MM.1S (cell line): ENCODE data around the gene MAT1A.
"Not testable (repeated sequence)": the region's sequence is repeated elsewhere in the genome, so short reads cannot be mapped to it uniquely, and the experiment has no call there.

Experiments
- DNase-seq: peaks from one replicate; pipeline ENCODE4 v3.0.0-alpha.2; 2015
- H2AFZ ChIP-seq: fragments of 300-600 bp; sonication (generic); 2 replicates; pipeline ENCODE4 v1.6.0; 2016; ENCODE audit warnings: antibody characterized with exemption, low read length
- H3F3A ChIP-seq: fragments of 300-600 bp; sonication (generic); 2 replicates; pipeline ENCODE4 v1.6.1; 2016; ENCODE audit warnings: mild to moderate bottlenecking, antibody characterized with exemption, low read length, moderate library complexity, mixed read lengths; ENCODE audit not compliant: insufficient read depth
- H3K27ac ChIP-seq: fragments of 300-600 bp; sonication (generic); 2 replicates; pipeline ENCODE4 v1.5.1; 2016; ENCODE audit warnings: mild to moderate bottlenecking, low read length
- H3K27me3 ChIP-seq: fragments of 300-600 bp; sonication (generic); replicated peaks from 2 replicates; pipeline ENCODE4 v1.6.0; 2016; ENCODE audit warnings: low read length; ENCODE audit not compliant: insufficient read depth
- H3K36me3 ChIP-seq: fragments of 300-600 bp; sonication (generic); replicated peaks from 2 replicates; pipeline ENCODE4 v1.6.1; 2016; ENCODE audit warnings: mild to moderate bottlenecking, low read length, mixed read lengths; ENCODE audit not compliant: insufficient read depth
- H3K4me1 ChIP-seq: fragments of 300-600 bp; sonication (generic); 2 replicates; pipeline ENCODE4 v1.6.1; 2016; ENCODE audit warnings: low read length, mixed read lengths
- H3K4me2 ChIP-seq: fragments of 300-600 bp; sonication (generic); 2 replicates; pipeline ENCODE4 v1.6.0; 2016; ENCODE audit warnings: low read depth, low read length
- H3K4me3 ChIP-seq: fragments of 300-600 bp; sonication (generic); 2 replicates; pipeline ENCODE4 v1.5.1; 2016; ENCODE audit warnings: low read length, mixed read lengths
- H3K79me2 ChIP-seq: fragments of 300-600 bp; sonication (generic); 2 replicates; pipeline ENCODE4 v1.6.1; 2016; ENCODE audit warnings: mixed run types, low read length, mixed read lengths
- H3K9ac ChIP-seq: fragments of 300-600 bp; sonication (generic); 2 replicates; pipeline ENCODE4 v1.6.1; 2016; ENCODE audit warnings: low read length, mixed read lengths
- H3K9me2 ChIP-seq: fragments of 300-600 bp; sonication (generic); replicated peaks from 2 replicates; pipeline ENCODE4 v1.6.1; 2016; ENCODE audit warnings: mild to moderate bottlenecking, low read length, mixed read lengths; ENCODE audit not compliant: insufficient read depth
- H3K9me3 ChIP-seq: fragments of 300-600 bp; sonication (generic); replicated peaks from 2 replicates; pipeline ENCODE4 v1.6.1; 2016; ENCODE audit warnings: mild to moderate bottlenecking, low read length, mixed read lengths; ENCODE audit not compliant: insufficient read depth
- H4K20me1 ChIP-seq: fragments of 300-600 bp; sonication (generic); 2 replicates; pipeline ENCODE4 v1.6.1; 2016; ENCODE audit warnings: mild to moderate bottlenecking, low read length, moderate library complexity, mixed read lengths; ENCODE audit not compliant: insufficient read depth
- CTCF ChIP-seq: fragments of 300-600 bp; sonication (generic); IDR thresholded peaks from 2 replicates; pipeline ENCODE4 v1.5.1; 2016; ENCODE audit warnings: antibody characterized with exemption, low read length, mixed read lengths
- EZH2 ChIP-seq: fragments of 300-600 bp; sonication (generic); optimal IDR thresholded peaks from 2 replicates; pipeline ENCODE3; 2017; ENCODE audit warnings: low read depth, mild to moderate bottlenecking, antibody characterized with exemption, low read length, mixed read lengths
- EZH2phosphoT487 ChIP-seq: fragments of 300-600 bp; sonication (generic); IDR thresholded peaks from 2 replicates; pipeline ENCODE4 v1.6.1; 2018; ENCODE audit warnings: antibody characterized with exemption, low read length

MAT1A gene

GRCh38 chr10:80260295-80261243, 28.9 kb downstream of the MAT1A start:
- H3F3A ChIP-seq: no peaks in the 10 kb centered on the region
- H3K36me3 ChIP-seq: no peaks in the 10 kb centered on the region
- H3K27me3 ChIP-seq: no peaks in the 10 kb centered on the region; the same call in 1 of the 2 replicates
- no peak overlapping the region for H3K27ac ChIP-seq
- peak; percentile 16 for DNase-seq
- no peaks in the 10 kb centered on the region for H3K79me2 ChIP-seq
- no peaks in the 10 kb centered on the region for H3K9me3 ChIP-seq
- H3K4me1 ChIP-seq: no peaks in the 10 kb centered on the region
- H3K9me2 ChIP-seq: no peaks in the 10 kb centered on the region
- no peak overlapping the region for H2AFZ ChIP-seq
- H3K4me3 ChIP-seq: no peak overlapping the region
- no peak overlapping the region for H3K4me2 ChIP-seq
- TF ChIP-seq CTCF (peak; percentile 89), EZH2 (no peak)
- no peaks in the 10 kb centered on the region for H4K20me1 ChIP-seq
- H3K9ac ChIP-seq: no peak overlapping the region

GRCh38 chr10:80259405-80259871, 30.0 kb downstream of the MAT1A start:
- Histone ChIP-seq H3K4me3 (no peak overlapping the region), H3K4me2 (no peak overlapping the region), H3K27me3 (no peaks in the 10 kb centered on the region), H3K79me2 (no peaks in the 10 kb centered on the region), H3K27ac (no peak overlapping the region), H2AFZ (no peak overlapping the region), H3K36me3 (no peaks in the 10 kb centered on the region), H3K9me2 (no peaks in the 10 kb centered on the region), H3K9me3 (no peaks in the 10 kb centered on the region), H3K9ac (no peak overlapping the region), H3F3A (no peaks in the 10 kb centered on the region), H3K4me1 (no peaks in the 10 kb centered on the region), H4K20me1 (no peaks in the 10 kb centered on the region)
- no peak for DNase-seq
- TF ChIP-seq EZH2: no peak
- no peak for TF ChIP-seq EZH2phosphoT487
- no peak for TF ChIP-seq CTCF

GRCh38 chr10:80256798-80257197, 32.7 kb downstream of the MAT1A start:
- not testable (repeated sequence) for H3K9me2 ChIP-seq, H3K27ac ChIP-seq, H3K9me3 ChIP-seq, H3K4me3 ChIP-seq, H3K4me2 ChIP-seq, H4K20me1 ChIP-seq, H3K79me2 ChIP-seq, H3K36me3 ChIP-seq, H3K9ac ChIP-seq, H3F3A ChIP-seq, H2AFZ ChIP-seq, DNase-seq, H3K27me3 ChIP-seq
- TF ChIP-seq CTCF: peak; percentile 34
- H3K4me1 ChIP-seq: peaks cover 17% of the 10 kb centered on the region

- H4K20me1 ChIP-seq, H3K27ac ChIP-seq, H2AFZ ChIP-seq, H3F3A ChIP-seq, H3K4me2 ChIP-seq, H3K79me2 ChIP-seq, H3K27me3 ChIP-seq, DNase-seq, H3K36me3 ChIP-seq, H3K9me3 ChIP-seq, H3K9me2 ChIP-seq, H3K4me3 ChIP-seq, H3K9ac ChIP-seq: not testable (repeated sequence)
- peaks cover 17% of the 10 kb centered on the region for H3K4me1 ChIP-seq
Measured at GRCh38 chr10:80254726-80255125, 34.7 kb downstream of the MAT1A start.

- H3K79me2 ChIP-seq, H4K20me1 ChIP-seq, H3K36me3 ChIP-seq, H3K9me3 ChIP-seq, H3K9ac ChIP-seq, H2AFZ ChIP-seq, H3K4me3 ChIP-seq, DNase-seq, H3K9me2 ChIP-seq, H3F3A ChIP-seq, H3K27me3 ChIP-seq: not testable (repeated sequence)
- peak overlapping the region; percentile 1; the same call in 1 of the 2 replicates for H3K4me2 ChIP-seq
- H3K4me1 ChIP-seq: peaks cover 17% of the 10 kb centered on the region
- peak overlapping the region; percentile 15; the same call in 1 of the 2 replicates for H3K27ac ChIP-seq
Measured at GRCh38 chr10:80253963-80254271, 35.5 kb downstream of the MAT1A start.
